Thyroid gland (tissue), 4 donors: ENCODE measurements around the gene ADORA2A. TPM values are rescaled to one million over a fixed set of nuclear protein-coding genes. Genes with fewer than 3 reads are reported as not detected.

Source experiments
- DNase-seq, 2 donors: peaks; one replicate each; pipeline ENCODE4 v3.0.0-alpha.2; 2019
- H3K27ac ChIP-seq, 3 donors: fragments of 200-600 bp; sonication (generic); 1 replicate in 2 of 3; 2 replicates in 1 of 3; pipeline ENCODE4 v1.5.1; 2016 to 2019; ENCODE audit warnings: mild to moderate bottlenecking in 1 of 3, moderate library complexity in 1 of 3
- H3K27me3 ChIP-seq: fragments of 200-600 bp; sonication (generic); one replicate; pipeline ENCODE4 v1.5.1; 2019
- H3K36me3 ChIP-seq, 2 donors: fragments of 200-600 bp; sonication (generic); one replicate each; pipeline ENCODE4 v1.5.1; 2016 to 2019
- H3K4me1 ChIP-seq, 2 donors: fragments of 200-600 bp; sonication (generic); one replicate each; pipeline ENCODE4 v1.5.1; 2017 to 2019
- H3K4me3 ChIP-seq, 3 donors: fragments of 200-600 bp; sonication (generic); replicated peaks in 1 of 3; 1 replicate in 2 of 3; 2 replicates in 1 of 3; pipeline ENCODE4 v1.5.1; 2016; ENCODE audit warnings: mild to moderate bottlenecking in 1 of 3
- H3K9me3 ChIP-seq: fragments of 200-600 bp; sonication (generic); one replicate; pipeline ENCODE4 v1.5.1; 2017
- CTCF ChIP-seq, 6 experiments: fragments of 200-600 bp in 3 of 6; fragments of 450-650 bp in 3 of 6; sonication (generic) in 3 of 6; IDR thresholded peaks; one replicate each; pipeline ENCODE4 v1.5.1; 2016 to 2019; ENCODE audit warnings: antibody characterized with exemption in 6 of 6, mild to moderate bottlenecking in 2 of 6, inconsistent platforms in 1 of 6, moderate library complexity in 1 of 6
- POLR2A ChIP-seq, 2 donors: fragments of 450-650 bp; IDR thresholded peaks; one replicate each; pipeline ENCODE4 v1.6.1; 2017; ENCODE audit warnings: antibody characterized with exemption in 2 of 2, mild to moderate bottlenecking in 2 of 2, moderate library complexity in 1 of 2
- WGBS, 2 donors: methylation state at CpG; one replicate each; pipeline ENCODE4 v1.1.5; 2017; 5-methylcytosine and 5-hydroxymethylcytosine counted together
- intact Hi-C: fragments of 100-400 bp; cut with DNase I; formaldehyde crosslinking; loops from one replicate; pipeline ENCODE4 v1.15.1; 2023
- total RNA-seq, 4 donors: library from RNA; depleted of rRNA; stranded (reverse); fragments of >200 nt; gene quantifications; one replicate each; pipeline ENCODE4 v1.2.3, GENCODE V29; 2016

The ADORA2A gene
- total RNA-seq, 4 donors from 2014 or later, result 1.4 to 3.0 (median 2.5) TPM

GRCh38 chr22:24420072-24420976 is 7.1 kb upstream of the ADORA2A start:
- peak; percentile 31 to 43 for DNase-seq
- no peaks in the 10 kb centered on the region for H3K9me3 ChIP-seq
- no peak for TF ChIP-seq POLR2A (IDR thresholded peaks at IDR 0.05)
- no peak for TF ChIP-seq CTCF (IDR thresholded peaks at IDR 0.05)
- H3K27ac ChIP-seq, result no peak overlapping the region
- H3K36me3 ChIP-seq, result peaks cover 3 to 13% of the 10 kb centered on the region in 2 donors
- H3K4me1 ChIP-seq, result peaks cover 7 to 33% of the 10 kb centered on the region in 2 donors
- intact Hi-C loops, result loop anchor here (5.0 kb wide), 1 partner anchor 102 kb away; no protein-coding TSS in a partner anchor
- no peaks in the 10 kb centered on the region for H3K27me3 ChIP-seq
- WGBS, 2 donors, result 13 to 46% methylated on average over 7 to 14 of the region's 18 CpGs
- no peak overlapping the region for H3K4me3 ChIP-seq

GRCh38 chr22:24420977-24421343 is 6.4 kb upstream of the ADORA2A start:
- H3K27ac ChIP-seq, result no peak overlapping the region
- intact Hi-C loops, result loop anchor here (5.0 kb wide), 1 partner anchor 101 kb away; no protein-coding TSS in a partner anchor

GRCh38 chr22:24421428-24421931 is 5.9 kb upstream of the ADORA2A start:
- 46 to 49% methylated on average over 6 to 8 of the region's 9 CpGs for WGBS, 2 donors
- Histone ChIP-seq H3K4me1 (peaks cover 7 to 33% of the 10 kb centered on the region in 2 donors), H3K4me3 (no peak overlapping the region), H3K36me3 (peaks cover 0 to 2% of the 10 kb centered on the region in 2 donors), H3K27me3 (no peaks in the 10 kb centered on the region), H3K27ac (no peak overlapping the region), H3K9me3 (no peaks in the 10 kb centered on the region)
- intact Hi-C loops, result loop anchor here (5.0 kb wide), 1 partner anchor 101 kb away; no protein-coding TSS in a partner anchor
- DNase-seq, result no peak
- TF ChIP-seq POLR2A (IDR thresholded peaks at IDR 0.05) (no peak), CTCF (IDR thresholded peaks at IDR 0.05) (peak in 1 of 6 experiments; percentile 22)

More at GRCh38 chr22:24420977-24421343, 6.4 kb upstream of the ADORA2A start:
- no peak overlapping the region for H3K4me3 ChIP-seq
- H3K4me1 ChIP-seq, result peaks cover 7 to 33% of the 10 kb centered on the region in 2 donors
- TF ChIP-seq CTCF (IDR thresholded peaks at IDR 0.05) (no peak), POLR2A (IDR thresholded peaks at IDR 0.05) (no peak)
- H3K9me3 ChIP-seq, result no peaks in the 10 kb centered on the region
- WGBS, 2 donors, result 49 to 64% methylated on average over 8 to 11 of the region's 11 CpGs
- no peak for DNase-seq
- H3K27me3 ChIP-seq, result no peaks in the 10 kb centered on the region
- peaks cover under 1 to 7% of the 10 kb centered on the region in 2 donors for H3K36me3 ChIP-seq

GRCh38 chr22:24422102-24422665 is 5.2 kb upstream of the ADORA2A start:
- no peak for TF ChIP-seq CTCF (IDR thresholded peaks at IDR 0.05)
- no peak for TF ChIP-seq POLR2A (IDR thresholded peaks at IDR 0.05)
- H3K27ac ChIP-seq, result no peak overlapping the region
- H3K36me3 ChIP-seq, result no peaks in the 10 kb centered on the region
- H3K9me3 ChIP-seq, result no peaks in the 10 kb centered on the region
- no peaks in the 10 kb centered on the region for H3K27me3 ChIP-seq
- 69 to 82% methylated on average over 5 of the region's 5 CpGs for WGBS, 2 donors
- no peak for DNase-seq
- intact Hi-C loops, result loop anchor here (2.0 to 5.0 kb wide), 2 partner anchors 81 to 100 kb away; no protein-coding TSS in a partner anchor
- peaks cover 7 to 33% of the 10 kb centered on the region in 2 donors for H3K4me1 ChIP-seq
- no peak overlapping the region for H3K4me3 ChIP-seq
